ENCODE measurements around the gene KIF2A. TPM values are rescaled to one million over a fixed set of nuclear protein-coding genes. Genes with fewer than 3 reads are reported as not detected.

Gene KIF2A
- total RNA-seq, 1 experiment from 2014 or later: 76.3 TPM

- no peak for DNase-seq (ENCODE audit: low spot score)
Measured at GRCh38 chr5:62385131-62385530, 79.1 kb downstream of the KIF2A start.

GRCh38 chr5:62385816-62386400 is 79.9 kb downstream of the KIF2A start:
- no peak for DNase-seq (ENCODE audit: low spot score)

- DNase-seq (ENCODE audit: low spot score): no peak
Measured at GRCh38 chr5:62386824-62387223, 80.8 kb downstream of the KIF2A start.

GRCh38 chr5:62395210-62395950 is 89.4 kb downstream of the KIF2A start:
- DNase-seq (ENCODE audit: low spot score): peak; percentile 29

- peak; percentile 95 for DNase-seq (ENCODE audit: low spot score)
Measured at GRCh38 chr5:62403411-62404250, 97.6 kb downstream of the KIF2A start, which contains the start of gene DIMT1. DIMT1 (minus strand) TSS chr5:62403905; CDS start chr5:62403772, 133 bp downstream.

GRCh38 chr5:62412549-62413329 is 106.7 kb downstream of the KIF2A start, which contains the start of gene IPO11:
IPO11 (plus strand) TSS chr5:62412763; CDS start chr5:62437280, 24,517 bp downstream.
- DNase-seq (ENCODE audit: low spot score): peak; percentile 99

- DNase-seq (ENCODE audit: low spot score): no peak
Measured at GRCh38 chr5:62413711-62414110, 107.7 kb downstream of the KIF2A start.

GRCh38 chr5:62418462-62419076 is 112.6 kb downstream of the KIF2A start:
- DNase-seq (ENCODE audit: low spot score): no peak

- DNase-seq (ENCODE audit: low spot score): no peak
Measured at GRCh38 chr5:62419609-62420008, 113.6 kb downstream of the KIF2A start.

GRCh38 chr5:62421414-62421813 is 115.4 kb downstream of the KIF2A start:
- no peak for DNase-seq (ENCODE audit: low spot score)

GRCh38 chr5:62424763-62425162 is 118.8 kb downstream of the KIF2A start:
- DNase-seq (ENCODE audit: low spot score): no peak

- no peak for DNase-seq (ENCODE audit: low spot score)
Measured at GRCh38 chr5:62431735-62432620, 126.0 kb downstream of the KIF2A start.

GRCh38 chr5:62432621-62433064 is 126.6 kb downstream of the KIF2A start:
- DNase-seq (ENCODE audit: low spot score): no peak

Other genes starting within 250 kb of the KIF2A start
- 47.3 and 66.1 TPM in 2 replicates for gene DIMT1, start 97.7 kb downstream of the KIF2A start, total RNA-seq (2014; rRNA removed; shearing (Covaris generic))
- gene IPO11, start 106.6 kb downstream of the KIF2A start, total RNA-seq (2014; rRNA removed; shearing (Covaris generic)): 36.5 and 38.9 TPM in 2 replicates

Data from A172 (cell line).